HG03025 (cell line): ENCODE results near the gene IFNL1.
"Not testable (repeated sequence)": the region's sequence is repeated elsewhere in the genome, so short reads cannot be mapped to it uniquely, and the experiment has no call there.

ENCODE experiments used
- ATAC-seq: cut with Tn5 transposase; IDR thresholded peaks from one replicate; pipeline ENCODE4 v1.9.1; 2021; ENCODE audit warnings: mild to moderate bottlenecking, moderate library complexity; ENCODE audit not compliant: unreplicated experiment, low FRiP score

IFNL1 gene

DNA sequence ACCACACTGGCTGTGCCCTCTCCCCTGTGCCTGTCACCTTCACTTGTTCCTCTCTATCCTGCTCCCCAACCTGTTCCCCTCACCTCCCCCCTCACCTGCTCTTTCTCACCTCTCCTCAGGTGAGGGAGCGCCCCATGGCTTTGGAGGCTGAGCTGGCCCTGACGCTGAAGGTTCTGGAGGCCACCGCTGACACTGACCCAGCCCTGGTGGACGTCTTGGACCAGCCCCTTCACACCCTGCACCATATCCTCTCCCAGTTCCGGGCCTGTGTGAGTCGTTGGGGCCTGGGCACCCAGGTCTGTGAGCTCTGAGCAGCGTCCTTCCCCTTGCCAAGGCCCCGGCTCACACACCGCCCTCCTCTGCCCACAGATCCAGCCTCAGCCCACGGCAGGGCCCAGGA, 26.8 kb upstream of the IFNL1 start:
- not testable (repeated sequence) for ATAC-seq

DNA sequence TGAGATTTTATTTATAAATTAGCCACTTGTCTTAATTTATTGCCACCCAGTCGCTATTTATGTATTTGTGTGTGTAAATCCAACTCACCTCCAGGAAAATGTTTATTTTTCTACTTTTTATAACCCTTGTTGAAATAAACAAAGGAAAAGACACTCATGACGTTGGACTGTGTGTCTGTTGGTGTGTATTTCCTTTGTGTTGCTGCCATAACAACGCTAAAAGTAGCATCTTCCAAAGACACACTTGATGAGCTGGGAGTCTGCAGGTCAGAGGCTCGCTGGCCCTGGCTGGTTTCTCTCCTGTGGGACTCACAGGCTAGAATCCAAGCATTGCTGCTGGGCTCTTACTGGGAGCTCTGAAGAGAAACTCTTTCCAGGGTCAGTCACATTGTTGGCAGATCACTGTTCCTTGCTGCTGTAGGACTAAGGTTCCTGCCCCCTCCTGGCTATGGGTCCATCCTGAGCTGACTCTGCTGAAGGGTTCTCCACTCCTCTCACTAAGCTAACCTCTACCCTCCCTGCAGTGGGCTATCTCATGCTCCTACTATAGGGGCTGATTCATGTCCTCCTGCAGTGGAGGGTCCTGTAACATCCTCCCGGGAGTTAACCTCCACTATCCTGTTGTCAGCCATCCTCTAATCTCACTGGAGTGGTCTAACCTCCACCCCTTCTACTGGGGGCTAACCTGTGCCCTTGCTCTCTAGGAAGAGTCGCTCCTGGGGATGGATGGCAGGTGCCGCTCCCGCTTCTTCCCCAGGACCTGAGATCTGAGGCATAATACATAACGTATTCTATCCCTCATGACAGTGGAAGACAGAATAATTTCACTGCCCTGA, 26.0 kb upstream of the IFNL1 start:
- ATAC-seq, result no peak

DNA sequence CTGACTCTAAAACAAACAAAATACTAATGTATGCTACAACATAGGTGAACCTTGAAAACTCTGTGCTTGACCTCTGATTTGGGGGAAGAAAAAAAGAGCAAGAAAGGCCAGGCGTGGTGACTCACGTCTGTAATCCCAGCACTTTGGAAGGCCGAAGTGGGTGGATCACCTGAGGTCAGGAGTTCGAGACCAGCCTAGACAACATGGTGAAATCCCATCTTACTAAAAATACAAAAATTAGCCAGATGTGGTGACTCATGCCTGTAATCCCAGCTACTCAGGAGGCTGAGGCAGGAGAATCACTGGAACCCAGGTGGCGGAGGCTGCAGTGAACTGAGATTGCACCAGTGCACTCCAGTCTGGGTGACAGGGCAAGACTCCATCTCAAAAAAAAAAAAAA, 22.3 kb upstream of the IFNL1 start:
- ATAC-seq, result not testable (repeated sequence)

DNA sequence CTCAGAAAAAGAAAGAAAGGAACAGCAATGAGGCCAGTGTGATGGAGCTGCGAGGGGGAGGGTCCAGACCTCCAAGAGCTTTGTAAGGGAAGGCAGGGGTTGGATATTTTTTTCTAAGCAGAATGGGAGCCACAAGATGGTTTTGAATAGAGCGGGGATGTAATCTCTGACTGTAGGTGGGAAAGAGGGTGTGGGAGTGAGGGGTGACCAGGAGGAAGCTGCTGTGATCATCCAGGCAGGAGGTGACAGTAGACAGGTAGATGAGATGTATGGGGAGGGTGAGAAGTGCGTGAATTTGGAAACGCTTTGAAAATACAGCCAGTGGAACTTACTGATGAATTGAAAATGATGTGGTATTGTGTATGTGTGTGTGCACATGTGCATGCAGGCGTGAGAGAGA, 20.6 kb upstream of the IFNL1 start:
- no peak for ATAC-seq

DNA sequence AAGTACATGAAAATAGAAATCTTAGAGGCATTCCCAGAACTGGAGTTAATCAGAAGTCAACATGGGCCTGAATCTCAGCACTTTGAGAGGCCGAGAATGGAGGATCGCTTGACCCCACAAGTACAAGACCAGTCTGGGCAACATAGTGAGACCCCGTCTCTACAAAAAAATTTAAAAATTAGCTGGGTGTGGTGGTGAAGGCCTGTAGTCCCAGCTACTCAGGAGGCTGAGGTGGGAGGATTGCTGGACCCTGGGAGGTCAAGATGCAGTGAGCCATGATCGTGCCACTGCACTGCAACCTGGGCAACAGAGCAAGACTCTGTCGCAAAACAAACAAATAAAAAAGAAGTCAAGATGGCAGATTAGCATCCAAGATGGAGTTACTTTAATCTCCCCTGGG, 19.5 kb upstream of the IFNL1 start:
- no peak for ATAC-seq

DNA sequence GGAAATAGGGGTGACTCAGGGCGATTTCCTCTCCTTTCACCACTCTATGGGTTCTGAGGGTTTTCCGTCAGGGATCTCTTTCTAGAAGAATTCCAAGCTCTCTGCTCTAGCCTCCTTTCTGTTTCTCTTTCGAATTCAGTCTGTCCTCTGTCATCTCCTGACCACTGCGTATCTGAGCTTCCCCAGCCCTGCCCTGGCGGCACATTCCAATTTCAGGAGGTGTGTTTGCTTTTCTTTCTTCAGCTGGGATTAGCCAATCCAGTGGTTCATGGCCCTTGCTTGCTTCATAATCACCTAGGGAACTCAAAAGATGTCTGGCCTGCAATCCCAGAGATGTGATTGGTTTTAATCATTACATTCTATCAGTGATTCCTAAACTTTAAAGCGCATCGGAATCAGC, 18.6 kb upstream of the IFNL1 start:
- no peak for ATAC-seq

DNA sequence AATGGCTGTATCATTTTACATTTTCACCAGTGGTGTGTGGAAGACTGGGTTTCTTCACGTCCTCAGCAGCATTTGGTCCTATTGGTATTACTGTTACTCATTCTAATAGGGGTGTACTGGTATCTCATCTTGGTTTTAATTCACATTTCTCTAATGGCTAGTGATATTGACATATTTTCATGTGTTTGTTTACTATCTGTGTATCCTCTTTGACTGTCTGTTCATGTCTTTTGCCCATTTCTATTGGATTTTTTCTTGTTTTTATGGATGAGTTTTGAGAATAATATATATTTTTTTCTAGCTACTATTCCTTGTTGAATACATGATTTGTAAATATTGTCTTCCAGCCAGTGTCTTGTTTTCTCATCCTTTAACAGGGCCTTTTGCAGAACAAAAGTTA, 14.2 kb upstream of the IFNL1 start:
- no peak for ATAC-seq

DNA sequence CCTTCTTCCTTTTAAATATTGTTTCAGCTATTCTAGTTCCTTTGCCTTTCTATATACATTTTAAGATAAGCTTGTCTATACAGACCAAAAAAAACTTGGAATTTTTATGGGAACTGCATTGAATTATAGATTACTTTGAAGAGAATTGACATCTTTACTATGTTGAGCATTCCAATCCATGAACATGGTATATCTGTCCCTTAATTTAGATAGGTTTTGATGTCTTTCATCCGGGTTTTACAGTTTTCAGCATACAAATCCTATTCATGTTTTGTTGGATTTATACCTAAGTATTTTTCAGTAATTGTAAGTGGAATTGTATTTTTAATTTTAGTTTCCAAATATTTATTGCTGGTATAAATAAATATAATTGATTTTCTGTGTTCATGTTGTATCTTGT, 12.2 kb upstream of the IFNL1 start:
- no peak for ATAC-seq

DNA sequence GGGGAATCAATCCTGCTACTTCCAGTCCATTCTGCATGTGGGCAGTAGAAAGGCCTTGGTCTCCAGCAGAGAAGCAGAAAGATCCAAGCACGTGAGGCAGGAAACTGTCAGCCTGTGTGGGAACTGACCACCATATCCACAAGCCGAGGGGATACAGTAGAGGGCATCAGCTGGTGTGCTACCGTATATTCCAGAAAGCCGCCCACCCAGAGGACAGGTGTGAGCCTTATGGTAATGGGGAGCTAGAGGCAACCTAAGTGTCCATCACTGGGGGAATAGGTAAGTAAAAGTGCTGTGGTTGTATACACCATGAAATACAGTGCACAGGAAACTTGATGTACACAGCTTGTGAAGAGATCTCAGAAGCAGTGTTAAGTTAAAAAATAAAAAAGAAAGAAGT, 2.8 kb upstream of the IFNL1 start:
- no peak for ATAC-seq

DNA sequence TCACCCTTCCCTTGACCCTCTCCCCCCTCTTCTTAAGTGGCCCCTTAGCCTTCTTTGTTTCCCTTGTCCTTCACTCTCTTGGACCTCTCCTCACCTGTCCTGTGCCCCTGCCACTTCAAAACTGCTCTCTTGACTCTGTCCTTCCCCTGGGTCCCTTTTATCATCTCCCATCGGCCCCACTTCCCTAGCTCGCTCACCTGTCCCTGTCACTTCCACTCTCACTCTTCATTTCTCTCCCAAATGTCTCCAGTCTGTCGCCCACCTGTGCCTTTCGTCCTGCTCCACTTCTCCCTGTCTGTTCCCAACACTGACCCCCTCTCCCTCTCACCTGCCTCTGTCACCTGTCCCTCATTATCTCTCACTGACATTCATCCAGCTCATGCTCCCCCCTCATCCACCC, 699 bp downstream of the IFNL1 start:
- ATAC-seq, result no peak

DNA sequence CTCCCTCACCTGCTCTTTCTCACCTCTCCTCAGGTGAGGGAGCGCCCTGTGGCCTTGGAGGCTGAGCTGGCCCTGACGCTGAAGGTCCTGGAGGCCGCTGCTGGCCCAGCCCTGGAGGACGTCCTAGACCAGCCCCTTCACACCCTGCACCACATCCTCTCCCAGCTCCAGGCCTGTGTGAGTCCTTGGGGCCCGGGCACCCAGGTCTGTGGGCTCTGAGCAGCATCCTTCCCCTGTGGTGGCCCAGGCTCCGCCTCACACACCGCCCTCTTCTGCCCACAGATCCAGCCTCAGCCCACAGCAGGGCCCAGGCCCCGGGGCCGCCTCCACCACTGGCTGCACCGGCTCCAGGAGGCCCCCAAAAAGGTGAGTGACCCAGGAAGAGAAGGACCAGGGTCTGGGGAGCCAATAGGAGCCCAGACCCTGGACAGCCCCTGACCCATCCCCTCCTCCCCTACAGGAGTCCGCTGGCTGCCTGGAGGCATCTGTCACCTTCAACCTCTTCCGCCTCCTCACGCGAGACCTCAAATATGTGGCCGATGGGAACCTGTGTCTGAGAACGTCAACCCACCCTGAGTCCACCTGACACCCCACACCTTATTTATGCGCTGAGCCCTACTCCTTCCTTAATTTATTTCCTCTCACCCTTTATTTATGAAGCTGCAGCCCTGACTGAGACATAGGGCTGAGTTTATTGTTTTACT, 1.9 kb downstream of the IFNL1 start:
- no peak for ATAC-seq

DNA sequence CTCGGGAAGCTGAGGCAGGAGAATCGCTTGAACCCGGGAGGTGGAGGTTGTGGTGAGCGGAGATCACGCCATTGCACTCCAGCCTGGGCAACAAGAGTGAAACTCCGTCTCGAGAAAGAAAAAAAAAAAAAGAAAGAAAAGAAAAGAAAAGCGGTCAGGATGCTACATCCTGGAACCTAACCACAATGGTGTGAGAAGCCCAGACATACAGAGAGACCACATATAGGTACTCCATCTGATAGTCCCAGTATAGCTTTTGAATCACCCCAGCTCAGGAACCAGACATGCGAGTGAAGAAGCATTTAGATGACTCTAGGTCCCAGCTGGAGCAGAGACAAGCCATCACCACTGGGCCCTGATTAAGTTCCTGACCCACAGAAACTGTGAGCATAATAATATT, 3.2 kb downstream of the IFNL1 start:
- ATAC-seq, result no peak

DNA sequence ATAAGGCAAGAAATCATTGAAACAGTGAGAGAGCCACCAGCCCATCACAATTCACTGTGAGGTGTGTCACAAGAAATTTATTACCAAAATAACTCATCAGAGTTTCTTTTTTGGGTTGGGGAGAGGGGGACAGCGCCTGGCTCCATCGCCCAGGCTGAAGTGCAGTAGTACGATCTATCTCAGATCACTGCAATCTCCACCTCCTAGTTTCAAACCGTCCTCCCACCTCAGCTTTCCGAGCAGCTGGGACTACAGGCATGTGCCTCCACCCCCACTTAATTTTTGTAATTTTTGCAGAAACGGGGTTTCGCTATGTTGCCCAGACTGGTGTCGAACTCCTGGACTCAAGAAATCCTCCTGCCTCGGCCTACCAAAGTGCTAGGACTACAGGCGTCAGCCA, 3.6 kb downstream of the IFNL1 start:
- no peak for ATAC-seq

DNA sequence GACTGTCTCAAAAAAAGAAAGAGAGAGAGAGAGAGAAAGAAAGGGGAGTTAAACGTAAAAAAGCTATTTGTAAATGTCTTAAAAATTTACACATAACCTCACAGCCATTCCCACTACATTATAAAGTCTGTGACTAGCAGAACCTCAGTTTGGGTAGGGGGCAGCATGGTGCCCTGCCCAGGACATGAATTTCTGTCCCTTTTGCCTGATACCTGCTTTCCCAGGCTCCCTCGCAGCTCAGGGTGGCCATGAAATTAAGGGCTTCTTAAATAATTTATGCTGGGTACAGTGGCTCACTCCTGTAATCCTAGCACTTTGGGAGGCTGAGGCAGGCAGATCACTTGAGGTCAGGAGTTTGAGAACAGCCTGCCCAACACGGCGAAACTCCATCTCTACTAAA, 4.8 kb downstream of the IFNL1 start:
- no peak for ATAC-seq

DNA sequence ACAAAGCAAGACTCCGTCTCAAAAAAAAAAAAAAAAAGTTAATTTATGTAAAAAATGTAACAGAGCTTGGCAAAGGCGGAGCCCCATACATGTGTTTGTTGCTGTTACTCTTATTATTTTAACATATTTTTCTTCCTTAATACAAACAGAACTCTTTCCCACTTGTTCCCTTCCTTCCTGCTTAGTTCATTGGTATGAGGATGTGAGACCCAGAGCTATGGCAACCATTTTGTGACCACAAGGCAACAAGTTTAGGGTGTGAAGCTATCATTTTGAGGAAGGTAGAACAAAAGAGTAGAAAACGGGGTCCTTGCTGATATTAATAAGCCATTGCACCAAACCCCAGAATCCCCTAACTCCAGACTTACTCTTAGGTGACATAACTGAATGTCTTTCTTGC, 5.4 kb downstream of the IFNL1 start:
- no peak for ATAC-seq

DNA sequence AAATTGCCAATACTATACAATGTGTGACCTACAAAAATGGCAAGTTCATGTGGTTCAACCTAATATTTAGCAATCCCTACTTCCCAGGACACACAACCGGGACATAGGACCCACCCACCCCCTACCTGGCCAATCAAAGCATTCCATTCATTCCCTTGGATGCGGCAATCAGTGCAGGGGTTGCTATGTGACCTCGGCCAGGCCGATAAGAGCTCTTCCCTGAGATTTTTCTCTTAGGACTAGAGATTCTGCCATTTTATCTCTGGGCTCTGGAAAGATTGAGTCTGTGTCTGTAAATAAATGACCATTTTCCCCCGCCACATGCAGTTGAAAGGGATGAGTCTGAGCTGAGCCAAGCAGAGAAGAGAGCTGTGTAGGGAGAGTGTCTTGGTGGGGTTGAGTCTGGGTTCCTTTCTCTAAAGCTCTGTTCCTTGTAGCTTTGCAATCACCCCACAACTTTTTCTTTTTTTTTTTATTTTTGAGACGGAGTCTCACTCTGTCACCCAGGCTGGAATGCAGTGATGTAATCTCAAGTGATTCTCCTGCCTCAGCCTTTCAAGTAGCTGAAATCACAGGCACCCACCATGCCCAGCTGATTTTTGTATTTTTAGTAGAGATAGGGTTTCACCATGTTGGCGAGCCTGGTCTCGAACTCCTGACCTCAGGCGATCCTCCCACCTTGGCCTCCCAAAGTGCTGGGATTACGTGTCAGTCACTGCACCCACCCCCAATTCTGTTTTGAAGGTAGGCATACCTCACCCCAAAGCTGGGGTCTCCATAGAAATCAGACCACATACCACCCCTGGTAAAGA, 7.4 kb downstream of the IFNL1 start:
- no peak for ATAC-seq

DNA sequence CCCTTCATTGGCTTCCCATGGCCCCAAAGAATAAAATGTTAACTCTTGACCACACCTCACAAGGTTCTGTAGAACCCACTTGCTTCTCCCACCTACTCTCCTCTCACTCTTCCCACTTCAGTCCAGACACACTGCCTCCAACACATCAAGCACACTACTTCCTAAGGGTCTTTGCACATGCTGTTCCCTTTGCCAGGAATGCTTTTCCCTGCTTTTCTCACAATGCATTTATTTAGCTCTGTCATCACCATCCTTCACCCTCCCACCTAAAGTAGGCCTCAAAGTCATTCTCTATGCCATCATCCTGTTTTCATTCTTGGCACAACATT, 7.9 kb downstream of the IFNL1 start:
- no peak for ATAC-seq

DNA sequence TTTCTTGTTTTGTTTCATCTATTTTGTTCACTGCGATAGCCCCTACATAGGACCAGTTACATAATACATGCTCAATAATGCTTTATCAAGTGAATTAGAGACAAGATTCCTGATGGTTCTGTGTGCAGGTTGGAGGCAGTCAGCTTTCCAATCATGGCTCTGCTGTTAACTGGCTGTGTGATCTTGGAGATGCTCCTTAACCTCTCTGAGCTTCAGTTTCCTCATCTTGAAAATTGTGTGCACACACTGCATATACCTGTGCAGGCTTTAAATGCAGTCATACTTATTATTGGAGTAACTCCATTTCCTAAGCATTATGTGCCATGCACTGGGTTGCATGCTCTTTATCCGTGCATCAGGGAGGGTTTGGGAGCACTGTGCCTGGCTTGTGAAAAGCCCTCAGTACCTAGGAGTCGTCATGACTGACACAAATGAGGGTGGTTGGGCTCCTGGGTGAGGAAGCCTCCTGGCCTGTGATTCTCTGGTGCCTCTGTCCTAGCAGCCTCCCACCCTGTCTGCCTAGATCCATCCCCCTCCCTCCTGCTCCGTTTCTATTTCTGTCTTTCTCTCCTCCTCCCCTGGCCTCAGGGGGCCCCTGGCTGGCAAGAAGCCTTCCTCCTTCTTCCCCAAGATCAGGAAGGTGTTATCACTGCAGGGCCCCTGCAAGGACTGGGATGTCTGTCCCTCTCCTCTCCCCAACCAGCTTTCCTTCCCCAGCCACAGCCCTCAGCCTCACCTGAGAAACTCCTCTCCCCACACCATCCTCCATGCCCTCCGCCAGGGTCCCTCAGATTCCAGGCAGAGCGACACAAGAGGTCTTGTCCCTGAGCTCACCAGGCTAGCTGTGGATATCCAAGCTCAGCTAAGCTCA, 8.7 kb downstream of the IFNL1 start:
- ATAC-seq, result no peak

DNA sequence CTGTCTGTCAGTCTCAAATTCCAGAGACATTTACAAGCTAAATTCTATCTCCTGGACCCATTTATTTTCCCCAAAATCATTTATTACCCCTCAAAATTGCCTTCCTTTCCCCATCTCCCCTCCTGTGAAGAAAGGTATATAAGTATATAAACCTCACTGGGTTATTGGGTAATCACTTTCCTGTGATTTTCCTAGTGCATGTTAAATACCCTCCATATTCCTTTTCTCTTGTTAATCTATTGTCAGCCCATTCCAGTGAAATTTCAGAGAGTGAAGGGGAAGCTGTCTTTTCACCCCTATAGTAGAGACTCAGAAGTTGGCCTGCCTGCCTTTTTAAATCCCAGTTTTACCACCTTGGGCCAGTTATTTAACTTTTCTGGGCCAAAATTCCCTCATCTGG, 9.9 kb downstream of the IFNL1 start:
- no peak for ATAC-seq

DNA sequence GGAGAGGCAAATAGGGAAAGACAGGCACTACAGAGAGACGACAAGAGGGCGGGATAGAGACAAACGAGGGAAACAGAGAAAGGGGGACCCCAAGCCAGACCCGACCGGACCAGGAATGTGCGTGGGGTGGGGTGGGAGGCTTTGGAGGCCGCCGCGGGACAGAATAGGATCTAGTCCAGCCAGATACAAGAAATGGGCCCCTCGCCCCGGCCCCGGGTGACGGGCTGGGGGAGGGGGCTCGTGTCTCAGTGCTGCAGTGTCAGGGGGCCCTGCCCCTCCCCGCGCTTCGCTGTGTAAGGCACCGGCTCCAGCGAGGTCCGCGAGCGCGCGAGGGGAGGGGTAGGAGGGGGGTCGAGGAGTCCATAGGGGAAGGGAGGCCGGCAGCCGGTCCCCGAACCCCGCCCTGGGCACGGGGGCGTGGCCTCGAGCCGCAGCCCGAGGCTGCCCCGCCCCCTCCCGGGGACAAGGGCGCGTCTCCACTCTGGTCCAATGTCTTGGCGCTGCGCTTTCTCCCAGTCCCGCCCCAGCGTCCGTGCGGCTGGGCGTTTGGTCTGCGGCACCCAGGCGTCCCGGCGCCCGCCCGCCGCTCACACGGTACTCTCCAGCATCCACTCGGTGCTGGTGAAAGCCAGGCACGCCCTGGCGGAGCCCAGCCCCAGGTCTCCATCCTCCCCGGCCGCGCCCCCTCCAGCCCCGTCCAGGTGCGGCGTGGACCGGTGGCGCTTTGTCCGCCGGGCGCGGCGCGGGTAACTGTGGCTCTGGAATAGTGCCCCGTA, 11.0 kb downstream of the IFNL1 start:
- ATAC-seq, result no peak
